ENCODE data around the gene TFIP11.

DNA sequence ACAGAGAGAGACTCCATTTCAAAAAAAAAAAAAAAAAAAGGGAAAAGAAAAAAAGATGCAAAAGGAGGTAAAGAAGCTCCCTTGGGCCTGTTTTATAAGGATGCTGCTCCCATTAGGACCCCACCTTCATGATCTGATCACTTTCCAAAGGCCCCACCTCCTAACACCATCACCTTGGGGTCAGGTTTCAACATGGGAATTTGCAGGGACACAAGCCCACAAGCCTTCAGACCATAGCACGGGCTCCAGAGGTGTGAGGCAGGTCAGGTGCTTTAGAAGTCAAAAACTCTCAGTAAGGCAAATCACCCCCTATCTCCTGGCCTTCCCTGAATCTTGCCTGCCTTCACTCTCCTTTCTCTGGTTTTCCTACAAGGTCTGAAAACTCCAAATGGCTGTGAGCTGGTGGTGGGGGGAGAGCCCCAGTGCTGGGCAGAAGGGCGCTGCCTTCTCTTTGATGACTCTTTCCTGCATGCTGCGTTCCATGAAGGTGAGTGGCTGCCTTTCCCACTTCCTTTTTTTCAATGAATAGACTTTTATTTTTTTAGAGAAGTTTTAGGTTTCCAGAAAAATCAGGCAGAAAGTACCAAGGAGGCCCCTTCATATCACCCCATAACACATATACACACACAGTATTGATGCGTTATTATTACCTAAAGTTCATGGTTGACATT lies 70.1 kb downstream of the TFIP11 start:
- TF ChIP-seq, protein P1, sequence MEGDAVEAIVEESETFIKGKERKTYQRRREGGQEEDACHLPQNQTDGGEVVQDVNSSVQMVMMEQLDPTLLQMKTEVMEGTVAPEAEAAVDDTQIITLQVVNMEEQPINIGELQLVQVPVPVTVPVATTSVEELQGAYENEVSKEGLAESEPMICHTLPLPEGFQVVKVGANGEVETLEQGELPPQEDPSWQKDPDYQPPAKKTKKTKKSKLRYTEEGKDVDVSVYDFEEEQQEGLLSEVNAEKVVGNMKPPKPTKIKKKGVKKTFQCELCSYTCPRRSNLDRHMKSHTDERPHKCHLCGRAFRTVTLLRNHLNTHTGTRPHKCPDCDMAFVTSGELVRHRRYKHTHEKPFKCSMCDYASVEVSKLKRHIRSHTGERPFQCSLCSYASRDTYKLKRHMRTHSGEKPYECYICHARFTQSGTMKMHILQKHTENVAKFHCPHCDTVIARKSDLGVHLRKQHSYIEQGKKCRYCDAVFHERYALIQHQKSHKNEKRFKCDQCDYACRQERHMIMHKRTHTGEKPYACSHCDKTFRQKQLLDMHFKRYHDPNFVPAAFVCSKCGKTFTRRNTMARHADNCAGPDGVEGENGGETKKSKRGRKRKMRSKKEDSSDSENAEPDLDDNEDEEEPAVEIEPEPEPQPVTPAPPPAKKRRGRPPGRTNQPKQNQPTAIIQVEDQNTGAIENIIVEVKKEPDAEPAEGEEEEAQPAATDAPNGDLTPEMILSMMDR (IDR thresholded peaks at IDR 0.05) = no peak
- TF ChIP-seq POLR2A (IDR thresholded peaks at IDR 0.05) = no peak
